Lower lobe of right lung (tissue), 2 donors: Measurements from ENCODE around the gene PUDP. TPM values are rescaled to one million over a fixed set of nuclear protein-coding genes. Genes with fewer than 3 reads are reported as not detected.

Experiments
- ATAC-seq, 2 donors: fragments of 200-7000 bp; cut with Tn5 transposase; one replicate each; pipeline ENCODE4 v1.9.1; 2020 to 2022; ENCODE audit warnings: mild to moderate bottlenecking in 2 of 2, moderate library complexity in 2 of 2
- DNase-seq: peaks from one replicate; pipeline ENCODE4 v3.0.0-alpha.2; 2020
- H3K27ac ChIP-seq: fragments of 200-600 bp; one replicate; pipeline ENCODE4 v1.8.0; 2022
- H3K27me3 ChIP-seq: fragments of 200-600 bp; one replicate; pipeline ENCODE4 v1.8.0; 2022; ENCODE audit warnings: low read depth
- H3K36me3 ChIP-seq: fragments of 200-600 bp; one replicate; pipeline ENCODE4 v1.8.0; 2022; ENCODE audit warnings: mild to moderate bottlenecking
- H3K4me1 ChIP-seq: fragments of 200-600 bp; one replicate; pipeline ENCODE4 v1.8.0; 2022
- H3K4me3 ChIP-seq: fragments of 200-600 bp; one replicate; pipeline ENCODE4 v1.8.0; 2022; ENCODE audit warnings: mild to moderate bottlenecking
- H3K9me3 ChIP-seq: fragments of 200-600 bp; one replicate; pipeline ENCODE4 v1.8.0; 2022
- intact Hi-C: fragments of 100-400 bp; cut with DNase I; formaldehyde crosslinking; loops from one replicate; pipeline ENCODE4 v1.11.0; 2022
- total RNA-seq: library from RNA; stranded (reverse); fragmentation: NEBNext Ultra II Directional; extraction: Animal tissue kit (Norgen Biotek cat#: 25700); gene quantifications from one replicate; pipeline ENCODE4 v1.2.1, GENCODE V29; 2021
- TF ChIP-seq, protein P1 (sequence below): fragments of 200-600 bp; IDR thresholded peaks from one replicate; pipeline ENCODE4 v1.8.0; 2022; ENCODE audit warnings: antibody characterized with exemption, mild to moderate bottlenecking
- donor health status: DM: no; HTN: yes; CAD: no; lungs with severe emphysema.

The PUDP gene
- total RNA-seq, 1 donor from 2014 or later: 19.8 TPM

DNA sequence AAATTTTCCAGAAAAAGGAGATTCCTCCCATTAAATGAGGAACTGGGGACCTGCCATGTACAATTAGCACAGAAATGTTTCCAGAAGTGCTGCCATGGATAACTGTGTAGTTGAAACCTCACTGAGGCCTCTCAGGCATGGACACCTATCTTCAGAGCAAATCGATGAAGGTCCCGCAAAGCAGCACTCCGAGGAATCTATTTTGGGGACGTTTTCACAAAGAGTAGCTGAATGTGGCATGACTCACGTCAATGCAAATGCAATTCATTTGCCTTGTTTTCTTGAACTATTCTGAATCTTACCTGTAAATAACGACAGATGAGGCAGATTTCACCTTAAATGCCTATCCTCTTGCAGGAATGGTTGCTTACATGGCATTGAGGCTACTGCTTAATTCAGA is 87.5 kb downstream of the PUDP start:
- intact Hi-C loops: no loop called here
- Histone ChIP-seq H3K9me3 (no peaks in the 10 kb centered on the region), H3K36me3 (no peaks in the 10 kb centered on the region), H3K27ac (no peak overlapping the region), H3K27me3 (no peaks in the 10 kb centered on the region), H3K4me1 (no peaks in the 10 kb centered on the region), H3K4me3 (no peak overlapping the region)
- DNase-seq: no peak
- TF ChIP-seq, protein P1, sequence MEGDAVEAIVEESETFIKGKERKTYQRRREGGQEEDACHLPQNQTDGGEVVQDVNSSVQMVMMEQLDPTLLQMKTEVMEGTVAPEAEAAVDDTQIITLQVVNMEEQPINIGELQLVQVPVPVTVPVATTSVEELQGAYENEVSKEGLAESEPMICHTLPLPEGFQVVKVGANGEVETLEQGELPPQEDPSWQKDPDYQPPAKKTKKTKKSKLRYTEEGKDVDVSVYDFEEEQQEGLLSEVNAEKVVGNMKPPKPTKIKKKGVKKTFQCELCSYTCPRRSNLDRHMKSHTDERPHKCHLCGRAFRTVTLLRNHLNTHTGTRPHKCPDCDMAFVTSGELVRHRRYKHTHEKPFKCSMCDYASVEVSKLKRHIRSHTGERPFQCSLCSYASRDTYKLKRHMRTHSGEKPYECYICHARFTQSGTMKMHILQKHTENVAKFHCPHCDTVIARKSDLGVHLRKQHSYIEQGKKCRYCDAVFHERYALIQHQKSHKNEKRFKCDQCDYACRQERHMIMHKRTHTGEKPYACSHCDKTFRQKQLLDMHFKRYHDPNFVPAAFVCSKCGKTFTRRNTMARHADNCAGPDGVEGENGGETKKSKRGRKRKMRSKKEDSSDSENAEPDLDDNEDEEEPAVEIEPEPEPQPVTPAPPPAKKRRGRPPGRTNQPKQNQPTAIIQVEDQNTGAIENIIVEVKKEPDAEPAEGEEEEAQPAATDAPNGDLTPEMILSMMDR: no peak
- ATAC-seq: no peak

DNA sequence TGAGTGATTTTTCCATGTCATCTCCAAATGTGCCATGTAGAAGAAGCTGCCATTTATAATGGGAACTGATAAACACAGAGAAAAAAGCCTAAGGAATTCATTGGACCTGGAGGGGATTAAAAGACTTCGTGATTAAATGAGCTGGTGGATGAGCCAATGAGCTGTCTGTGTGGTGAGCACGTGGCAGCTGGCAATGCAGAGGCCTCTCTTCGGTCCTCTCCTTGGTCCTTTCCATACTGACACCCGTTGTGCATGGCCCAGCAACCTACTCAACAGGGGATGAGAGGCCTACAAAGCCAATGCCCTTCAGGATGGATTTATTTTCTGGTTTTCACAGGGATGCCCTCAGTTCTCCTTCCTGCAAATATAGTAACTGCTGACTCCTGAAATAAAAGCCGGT is 88.1 kb downstream of the PUDP start:
- Histone ChIP-seq H3K36me3 (no peaks in the 10 kb centered on the region), H3K4me3 (no peak overlapping the region), H3K27me3 (no peaks in the 10 kb centered on the region), H3K9me3 (no peaks in the 10 kb centered on the region), H3K27ac (no peak overlapping the region), H3K4me1 (no peaks in the 10 kb centered on the region)
- DNase-seq (no peak), ATAC-seq (no peak)
- TF ChIP-seq, protein P1: no peak
- intact Hi-C loops: no loop called here

DNA sequence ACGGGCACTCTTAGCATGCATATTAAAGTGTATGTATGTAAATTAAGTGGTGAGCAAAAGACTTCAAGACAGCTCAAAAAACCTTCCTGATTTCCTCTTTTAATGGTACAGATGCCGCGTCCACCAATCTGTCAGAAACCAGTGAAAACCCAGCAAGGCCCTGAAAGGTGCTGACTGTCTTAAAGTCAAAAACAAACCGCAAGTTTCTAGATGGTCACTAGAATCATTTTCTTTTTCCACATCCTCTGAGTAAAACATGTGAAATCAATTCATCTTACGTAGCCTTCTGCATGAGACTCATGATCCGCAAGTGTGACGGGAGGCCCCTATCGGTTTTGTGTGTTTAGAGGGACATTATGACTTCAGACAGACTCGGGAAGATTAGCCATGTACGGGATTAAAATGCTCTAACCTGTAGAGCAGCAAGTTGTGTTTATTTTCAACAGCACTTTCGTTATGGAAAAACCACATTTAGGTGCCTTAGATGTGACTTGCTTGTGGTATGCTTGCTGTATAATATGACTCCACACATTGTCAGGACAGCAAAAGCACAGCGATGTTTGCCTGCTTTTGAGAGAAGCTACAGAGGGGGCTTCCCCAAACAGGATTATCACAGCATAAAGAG is 88.6 kb downstream of the PUDP start:
- ATAC-seq: no peak
- H3K4me3 ChIP-seq: no peak overlapping the region
- no peaks in the 10 kb centered on the region for H3K4me1 ChIP-seq
- DNase-seq: no peak
- H3K9me3 ChIP-seq: no peaks in the 10 kb centered on the region
- H3K36me3 ChIP-seq: no peaks in the 10 kb centered on the region
- intact Hi-C loops: no loop called here
- H3K27ac ChIP-seq: no peak overlapping the region
- TF ChIP-seq, protein P1: no peak
- no peaks in the 10 kb centered on the region for H3K27me3 ChIP-seq

DNA sequence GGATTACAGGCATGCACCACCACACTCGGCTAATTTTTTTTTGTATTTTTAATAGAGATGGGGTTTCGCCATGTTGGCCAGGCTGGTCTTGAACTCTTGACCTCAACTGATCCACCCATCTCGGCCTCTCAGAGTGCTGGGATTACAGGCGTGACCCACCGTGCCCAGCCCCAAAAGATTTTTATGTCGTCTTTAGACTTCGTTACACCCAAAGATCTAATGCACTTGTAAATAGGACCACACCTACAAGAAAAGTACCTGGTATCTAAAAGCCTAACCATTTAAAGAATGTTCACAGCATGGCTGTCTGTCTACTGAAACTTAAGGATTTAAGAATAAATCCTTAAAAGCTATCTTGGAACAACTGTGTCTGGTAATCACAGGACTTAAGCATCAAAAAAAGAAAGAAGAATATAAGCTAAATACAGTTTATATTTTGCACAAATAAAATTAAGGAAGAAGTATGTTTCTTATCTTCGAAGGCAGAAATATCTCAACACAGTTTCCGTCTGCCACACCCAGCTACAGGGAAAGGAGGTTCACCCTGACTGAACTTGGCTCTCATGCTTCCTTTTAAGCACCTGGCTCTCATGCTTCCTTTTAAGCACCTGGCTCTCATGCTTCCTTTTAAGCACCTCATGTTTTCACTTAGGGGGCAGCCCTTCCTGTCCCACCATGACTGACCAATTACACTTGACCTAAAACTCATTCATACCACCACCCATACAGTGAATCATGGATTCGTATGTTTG is 92.4 kb downstream of the PUDP start:
- H3K4me1 ChIP-seq: no peaks in the 10 kb centered on the region
- H3K36me3 ChIP-seq: no peaks in the 10 kb centered on the region
- H3K9me3 ChIP-seq: no peaks in the 10 kb centered on the region
- no peak overlapping the region for H3K4me3 ChIP-seq
- DNase-seq (no peak), ATAC-seq (peak; percentile 62 to 89)
- TF ChIP-seq, protein P1: no peak
- H3K27ac ChIP-seq: no peak overlapping the region
- no peaks in the 10 kb centered on the region for H3K27me3 ChIP-seq
- intact Hi-C loops: no loop called here

DNA sequence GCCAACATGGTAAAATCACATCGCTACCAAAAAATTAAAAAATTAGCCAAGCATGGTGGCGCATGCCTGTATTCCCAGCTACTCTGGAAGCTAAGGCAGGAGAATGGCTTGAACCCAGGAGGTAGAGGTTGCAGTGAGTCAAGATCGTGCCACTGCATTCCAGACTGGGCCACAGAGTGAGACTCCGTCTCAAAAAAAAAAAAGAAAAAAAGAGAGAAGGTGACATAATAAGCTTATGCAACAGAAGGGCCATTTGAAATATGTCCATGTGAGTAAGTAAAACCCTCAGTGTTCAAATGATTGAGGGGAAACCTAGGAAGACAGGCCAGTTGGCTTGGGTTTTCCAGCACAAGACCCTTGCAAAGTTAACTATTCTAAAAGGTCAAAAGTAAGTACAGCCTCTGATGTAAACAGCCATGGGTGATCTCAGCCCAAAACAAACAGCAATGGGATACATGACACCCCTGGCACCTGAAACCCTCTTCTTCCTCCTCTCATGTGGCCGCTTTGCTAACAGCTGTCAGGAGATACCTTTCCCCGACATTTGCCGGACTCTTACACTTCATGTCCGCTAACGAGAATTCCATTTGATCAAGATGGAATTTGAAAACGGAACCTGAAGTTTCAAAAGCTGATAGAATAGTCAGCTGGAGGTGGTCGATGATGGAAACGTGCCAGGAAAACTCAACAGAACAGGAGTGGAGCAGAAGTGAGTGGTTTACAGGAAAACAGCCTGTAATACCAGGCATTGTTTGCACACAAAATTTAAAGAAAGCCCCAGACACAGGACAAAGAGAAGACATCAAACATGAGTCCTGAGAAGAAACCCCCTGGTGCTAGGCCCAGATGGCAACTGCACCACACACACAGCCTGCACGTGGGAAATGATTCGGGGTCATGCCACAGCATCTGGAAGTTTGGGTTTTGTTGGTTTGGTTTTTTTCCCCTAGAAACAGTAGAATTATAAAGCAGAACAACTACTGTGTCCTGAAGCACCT is 93.4 kb downstream of the PUDP start:
- Histone ChIP-seq H3K27ac (no peak overlapping the region), H3K4me1 (no peaks in the 10 kb centered on the region), H3K27me3 (no peaks in the 10 kb centered on the region), H3K4me3 (no peak overlapping the region), H3K36me3 (no peaks in the 10 kb centered on the region), H3K9me3 (no peaks in the 10 kb centered on the region)
- intact Hi-C loops: no loop called here
- no peak for DNase-seq
- TF ChIP-seq, protein P1: no peak
- ATAC-seq: no peak
